CD1c-positive myeloid dendritic cell (primary cell): Measurements from ENCODE around the gene BOC.

ENCODE experiments used
- DNase-seq: peaks from one replicate; pipeline ENCODE4 v3.0.0-alpha.2; 2016; ENCODE audit errors: extremely low spot score

The BOC gene

DNA sequence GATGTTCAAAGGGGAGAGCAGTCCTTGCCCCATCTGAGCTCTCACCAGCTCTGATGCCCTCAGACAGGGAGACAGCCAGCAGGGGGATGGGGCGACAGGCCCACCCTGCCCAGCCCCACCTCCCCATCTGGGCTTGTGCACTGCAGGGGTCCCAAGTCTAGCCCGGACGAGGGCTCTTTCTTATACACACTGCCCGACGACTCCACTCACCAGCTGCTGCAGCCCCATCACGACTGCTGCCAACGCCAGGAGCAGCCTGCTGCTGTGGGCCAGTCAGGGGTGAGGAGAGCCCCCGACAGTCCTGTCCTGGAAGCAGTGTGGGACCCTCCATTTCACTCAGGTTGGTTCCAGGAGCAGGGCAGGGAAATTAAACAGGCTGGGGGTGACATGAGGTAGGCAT, 73.9 kb downstream of the BOC start:
- no peak for DNase-seq

DNA sequence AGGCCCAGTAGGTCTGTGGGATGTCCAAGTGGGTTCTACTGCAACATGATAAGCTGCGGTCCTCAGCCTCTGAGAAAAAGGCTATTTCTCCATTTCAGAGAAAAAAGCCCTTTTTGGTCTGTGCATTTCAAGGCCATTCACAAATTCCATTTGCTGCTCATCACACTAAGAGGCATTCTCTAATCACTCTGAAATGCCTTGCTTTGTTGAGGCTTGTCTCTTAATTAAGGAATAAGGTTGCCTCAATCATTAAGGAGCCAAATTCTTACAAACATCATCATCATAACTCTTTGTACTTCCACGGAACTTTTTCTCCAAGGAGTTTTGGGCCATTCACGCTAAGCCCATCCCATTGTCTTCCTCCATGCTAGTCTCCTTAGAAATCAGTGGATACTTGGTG, 74.4 kb downstream of the BOC start:
- no peak for DNase-seq

DNA sequence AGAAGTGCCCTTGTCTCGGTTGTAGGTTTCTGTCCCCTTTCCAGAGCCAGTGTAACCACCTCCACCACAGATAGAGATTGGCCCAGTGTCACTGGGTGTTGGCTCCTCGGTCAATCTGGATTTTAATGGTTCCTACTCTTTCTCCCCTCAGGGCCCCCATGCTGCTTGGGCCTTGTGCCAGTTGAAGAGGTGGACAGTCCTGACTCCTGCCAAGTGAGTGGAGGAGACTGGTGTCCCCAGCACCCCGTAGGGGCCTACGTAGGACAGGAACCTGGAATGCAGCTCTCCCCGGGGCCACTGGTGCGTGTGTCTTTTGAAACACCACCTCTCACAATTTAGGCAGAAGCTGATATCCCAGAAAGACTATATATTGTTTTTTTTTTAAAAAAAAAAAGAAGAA, 75.2 kb downstream of the BOC start:
- DNase-seq = no peak

DNA sequence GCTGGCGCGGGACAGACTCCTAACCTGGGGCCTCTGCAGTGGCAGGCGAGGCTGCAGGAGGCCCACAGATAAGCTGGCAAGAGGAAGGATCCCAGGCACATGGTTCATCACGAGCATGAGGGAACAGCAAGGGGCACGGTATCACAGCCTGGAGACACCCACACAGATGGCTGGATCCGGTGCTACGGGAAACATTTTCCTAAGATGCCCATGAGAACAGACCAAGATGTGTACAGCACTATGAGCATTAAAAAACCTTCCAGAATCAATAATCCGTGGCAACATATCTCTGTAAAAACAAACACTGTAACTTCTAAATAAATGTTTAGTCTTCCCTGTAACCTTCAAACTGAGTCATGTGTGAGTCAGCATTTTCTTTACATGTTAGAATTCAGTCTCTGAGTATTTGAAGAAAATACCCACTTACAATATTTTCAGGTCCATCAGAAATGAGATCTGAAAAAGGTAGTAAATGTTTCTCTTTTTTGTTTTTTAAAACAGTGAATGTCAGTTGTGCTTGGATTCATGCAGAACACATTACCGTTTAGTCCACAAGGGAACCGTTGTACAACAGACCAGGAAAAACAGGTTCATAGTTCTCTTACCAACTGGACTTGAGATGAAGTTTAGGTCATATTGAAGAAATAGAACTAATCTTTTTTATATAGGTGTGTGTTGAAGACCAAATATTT, 75.9 kb downstream of the BOC start:
- peak; percentile 27 for DNase-seq

DNA sequence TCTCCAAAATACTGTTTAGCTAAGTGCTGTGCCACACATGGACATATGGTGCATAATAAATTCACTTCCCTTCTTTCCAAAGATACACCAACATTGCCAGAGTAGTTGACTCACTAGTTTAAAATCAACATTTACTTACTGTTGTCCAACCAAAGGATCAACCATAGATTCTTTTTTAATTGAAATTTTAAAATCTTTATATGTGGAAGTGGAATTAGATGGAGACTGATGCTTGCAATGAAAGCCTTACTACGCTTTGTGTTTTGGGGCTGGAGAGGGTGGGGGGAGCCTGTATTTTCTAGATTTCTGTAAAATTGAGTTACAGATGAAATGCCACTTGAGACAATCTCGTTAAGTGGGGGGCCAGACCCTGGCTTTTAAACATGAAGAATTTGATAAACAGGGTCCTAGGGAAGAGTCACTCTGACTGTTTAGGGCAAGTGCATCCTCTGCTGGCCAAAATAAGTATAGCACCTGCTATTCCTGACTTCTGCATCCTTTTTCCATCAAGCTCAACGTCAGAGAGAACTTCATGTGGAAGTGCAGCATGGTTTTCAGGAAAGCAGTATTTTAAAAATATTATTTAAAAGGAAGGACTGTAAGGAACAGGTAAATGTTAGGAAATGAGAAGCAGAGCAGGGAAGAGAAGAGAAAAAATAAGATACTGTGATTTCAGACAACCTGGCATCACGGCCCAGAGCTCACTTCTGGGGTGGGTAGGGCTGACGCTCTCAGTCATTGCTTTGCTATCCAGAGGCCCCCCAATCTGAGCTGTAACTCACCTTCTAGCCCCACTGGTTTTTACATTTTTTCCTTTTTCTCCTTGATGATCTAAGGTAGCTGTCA, 76.7 kb downstream of the BOC start:
- DNase-seq = peak; percentile 67

DNA sequence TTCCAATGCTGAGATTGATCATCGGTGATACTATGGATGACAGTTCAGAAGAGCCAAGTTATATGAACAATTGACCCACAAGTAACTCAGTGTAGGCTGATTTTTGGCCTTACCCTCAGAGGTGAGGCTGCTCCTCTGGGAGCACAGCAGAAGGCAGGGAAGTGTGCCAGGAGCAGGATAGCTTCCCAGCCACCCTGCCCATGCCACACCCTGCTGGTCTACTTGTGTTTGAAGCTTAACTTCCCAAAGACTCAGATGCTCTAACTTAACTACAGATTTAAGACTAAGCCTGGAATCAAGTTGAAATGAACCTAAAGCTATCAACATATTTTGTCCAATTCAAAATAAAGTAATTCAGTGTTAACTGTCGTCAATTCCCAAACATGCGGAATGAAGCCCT, 77.5 kb downstream of the BOC start:
- no peak for DNase-seq

DNA sequence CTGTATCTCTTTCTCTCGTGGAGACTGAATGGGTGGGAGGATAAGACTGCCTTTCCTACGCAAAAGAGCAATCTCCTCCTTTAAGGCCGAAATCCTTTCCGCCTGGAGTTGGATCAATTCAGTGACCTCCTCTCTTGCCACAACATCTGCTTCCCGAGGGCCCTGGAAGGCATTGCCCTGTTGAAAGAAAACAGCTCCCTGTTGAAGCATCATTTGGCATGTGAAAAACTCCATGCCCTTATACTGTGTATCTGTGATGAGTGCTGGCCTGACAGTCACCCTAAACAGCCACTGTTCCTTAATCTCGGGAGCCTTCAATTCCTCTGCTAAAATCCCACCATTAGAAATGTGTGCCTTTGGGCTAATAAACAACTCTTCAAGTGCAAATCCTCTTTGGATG, 80.2 kb downstream of the BOC start:
- DNase-seq = no peak

DNA sequence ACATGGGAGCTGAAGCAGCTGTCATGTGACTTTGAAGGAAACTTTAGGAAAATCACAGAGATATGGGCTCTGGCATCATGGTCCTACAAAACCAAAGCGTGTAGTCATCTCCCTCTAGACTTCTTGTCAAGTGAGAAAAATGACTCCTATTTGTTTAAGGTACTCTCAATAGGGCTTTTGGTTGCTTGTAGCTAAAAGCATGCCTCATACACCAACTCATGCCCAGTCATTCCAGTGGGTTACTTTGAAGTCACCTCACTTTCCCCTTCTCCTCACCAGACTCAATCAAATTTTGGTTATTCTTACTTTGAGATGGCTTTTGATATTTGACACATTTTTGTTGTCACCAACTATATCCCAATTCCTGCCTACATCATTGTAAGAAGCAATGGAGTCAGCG, 81.6 kb downstream of the BOC start:
- no peak for DNase-seq

DNA sequence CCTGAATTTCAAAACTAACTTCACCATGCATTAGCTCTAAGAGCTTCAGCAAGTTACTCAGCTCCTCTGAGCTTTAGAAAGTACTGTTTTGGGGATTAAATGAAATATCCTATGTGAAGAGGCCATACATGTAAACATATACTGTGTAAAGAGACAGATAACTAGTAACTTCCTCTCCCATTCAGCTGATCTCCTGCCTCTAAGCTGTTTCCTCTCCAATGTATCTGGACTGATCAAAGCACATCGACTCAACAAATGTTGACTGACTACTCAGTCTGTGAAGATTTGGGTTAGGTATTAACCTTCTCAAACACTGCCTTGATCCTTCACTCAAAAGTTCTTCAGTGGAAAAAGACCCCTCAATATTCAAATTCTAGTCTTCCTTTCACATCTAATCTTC, 82.0 kb downstream of the BOC start:
- no peak for DNase-seq

DNA sequence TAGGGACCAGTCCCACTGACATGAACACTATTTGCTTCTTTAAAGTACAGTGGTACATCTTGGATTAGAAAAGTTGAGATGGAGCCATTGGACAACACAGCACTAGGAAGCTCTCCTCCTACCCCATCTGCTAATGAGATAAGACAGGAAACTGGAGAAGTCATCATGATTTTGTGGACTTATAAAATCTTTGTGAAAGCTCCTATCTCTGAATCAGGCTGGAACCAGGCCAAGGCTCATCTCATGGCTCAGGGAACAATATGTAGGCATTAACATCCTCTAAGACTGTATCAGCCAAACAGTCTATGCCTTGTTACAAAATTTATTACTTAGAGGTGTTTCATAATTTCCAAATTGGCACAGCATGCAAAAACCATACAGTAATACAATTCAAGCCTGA, 84.1 kb downstream of the BOC start:
- no peak for DNase-seq

DNA sequence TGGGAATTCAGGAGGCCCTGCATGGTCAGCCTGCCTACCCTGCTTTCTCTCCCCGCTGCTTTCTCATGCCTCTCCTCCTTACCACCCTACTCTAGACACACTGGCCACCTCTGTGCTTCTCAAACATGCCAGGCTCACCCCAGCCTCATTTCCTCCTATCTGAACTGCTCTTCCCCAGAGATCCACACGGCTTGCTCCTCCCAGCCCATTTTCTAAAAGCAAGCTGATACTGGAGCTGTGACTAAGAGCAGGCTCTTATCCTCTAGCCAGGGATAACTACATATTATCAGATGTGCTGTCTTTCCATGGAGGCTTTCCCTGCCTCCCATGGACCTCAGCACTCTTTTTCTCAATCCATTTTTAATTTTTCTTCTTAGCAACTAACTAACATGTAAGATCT, 85.9 kb downstream of the BOC start:
- DNase-seq = no peak

DNA sequence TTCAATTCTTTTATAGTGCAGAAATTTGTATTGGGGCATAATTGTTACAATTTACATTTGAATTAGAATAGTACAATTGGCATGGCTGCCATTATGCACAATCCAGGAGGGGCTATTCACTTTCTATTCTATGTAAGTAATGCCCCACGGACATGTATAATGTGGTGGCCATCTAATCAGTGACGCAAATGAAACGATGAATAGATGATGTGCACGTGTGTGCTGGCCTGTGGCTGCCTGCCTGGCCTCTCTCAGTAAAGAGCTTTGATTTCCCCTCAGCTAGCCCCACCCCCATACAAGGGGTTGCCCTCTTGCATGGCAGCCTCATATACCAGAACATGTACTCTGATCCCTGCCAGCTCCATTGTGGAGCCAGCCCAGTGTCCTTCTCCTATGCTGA, 86.5 kb downstream of the BOC start:
- no peak for DNase-seq

DNA sequence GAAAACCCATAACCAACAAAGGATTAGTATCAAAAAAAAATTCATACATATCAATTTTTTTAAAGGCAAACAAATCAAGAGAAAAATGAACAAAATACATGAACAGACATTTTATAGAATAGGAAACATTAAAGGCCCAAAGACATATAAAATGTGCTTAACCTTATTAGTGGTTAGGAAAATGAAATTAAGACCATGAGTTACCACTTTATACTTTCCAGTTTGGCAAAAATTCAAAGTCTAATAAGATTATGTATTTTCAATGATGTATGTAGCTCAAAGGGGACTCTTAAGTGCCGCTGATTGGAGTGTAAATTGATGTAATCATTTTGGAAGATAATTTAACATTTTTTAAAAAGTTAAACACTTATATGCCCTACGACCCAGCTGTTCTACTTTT, 89.2 kb downstream of the BOC start:
- no peak for DNase-seq

DNA sequence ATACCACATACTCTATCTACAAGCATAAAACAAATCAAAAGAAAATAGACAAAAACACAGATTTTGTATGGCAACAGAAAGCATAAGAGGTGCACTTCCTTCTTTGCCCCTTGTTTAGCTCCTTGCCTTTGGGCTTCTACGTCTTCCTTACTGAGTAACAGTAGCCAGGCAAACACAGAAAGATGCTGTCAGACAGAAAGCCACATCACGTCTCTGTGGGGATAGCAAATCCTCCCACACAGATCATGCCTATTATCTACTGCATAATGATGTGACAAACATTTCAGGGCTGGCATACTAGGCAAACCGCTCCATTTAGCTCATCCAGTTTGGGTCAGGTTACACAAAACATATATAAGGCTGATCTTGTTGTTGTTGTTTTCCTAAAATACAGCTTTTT, 92.7 kb downstream of the BOC start:
- DNase-seq = no peak

DNA sequence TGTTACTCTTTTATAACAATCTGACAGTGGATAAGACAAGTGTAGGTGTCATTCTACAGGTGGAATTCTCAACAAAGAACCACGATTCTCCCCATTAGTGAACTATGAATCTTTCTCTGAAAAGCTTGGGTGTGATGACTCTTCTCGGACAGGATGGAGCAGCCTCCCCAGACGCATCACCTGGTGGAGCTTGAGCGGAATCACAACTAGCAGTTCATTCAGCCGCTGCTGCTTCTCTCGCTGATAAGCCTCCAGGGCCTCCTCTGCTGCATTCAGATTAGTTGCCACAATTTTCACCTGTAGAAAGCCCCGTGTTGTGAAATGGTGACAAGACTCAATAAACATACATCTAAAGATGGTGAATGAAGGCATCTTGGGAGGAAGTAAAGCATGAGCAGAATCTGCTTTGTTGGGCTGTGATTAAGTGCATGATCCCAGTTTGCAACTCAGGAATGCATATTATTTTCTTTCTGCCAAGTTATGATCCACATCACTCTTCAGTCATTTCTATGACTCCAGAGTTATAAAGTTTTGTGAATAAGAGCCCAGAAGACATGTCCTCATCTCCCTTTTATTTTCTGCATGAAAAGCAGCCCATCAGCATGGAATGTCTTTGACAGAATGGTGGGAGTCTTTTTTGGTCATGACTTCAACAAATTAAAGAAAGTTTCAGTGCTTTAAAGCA, 93.6 kb downstream of the BOC start:
- DNase-seq = no peak

DNA sequence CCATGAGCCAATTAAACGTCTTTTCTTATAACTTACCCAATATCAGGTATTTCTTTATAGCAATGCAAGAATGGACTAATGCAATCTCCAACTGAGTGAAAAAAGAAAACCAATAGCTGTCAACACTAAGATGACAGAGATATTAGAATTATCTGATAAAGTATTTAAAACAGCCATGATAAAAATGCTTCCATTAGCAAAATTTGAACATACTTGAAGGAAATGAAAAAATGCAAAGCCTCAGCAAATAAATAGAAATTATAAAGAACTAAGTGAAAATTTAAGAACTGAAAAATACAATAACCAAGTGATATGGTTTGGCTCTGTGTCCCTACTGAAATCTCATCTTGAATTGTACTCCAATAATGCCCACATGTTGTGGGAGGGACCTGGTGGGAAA, 99.6 kb downstream of the BOC start:
- no peak for DNase-seq

DNA sequence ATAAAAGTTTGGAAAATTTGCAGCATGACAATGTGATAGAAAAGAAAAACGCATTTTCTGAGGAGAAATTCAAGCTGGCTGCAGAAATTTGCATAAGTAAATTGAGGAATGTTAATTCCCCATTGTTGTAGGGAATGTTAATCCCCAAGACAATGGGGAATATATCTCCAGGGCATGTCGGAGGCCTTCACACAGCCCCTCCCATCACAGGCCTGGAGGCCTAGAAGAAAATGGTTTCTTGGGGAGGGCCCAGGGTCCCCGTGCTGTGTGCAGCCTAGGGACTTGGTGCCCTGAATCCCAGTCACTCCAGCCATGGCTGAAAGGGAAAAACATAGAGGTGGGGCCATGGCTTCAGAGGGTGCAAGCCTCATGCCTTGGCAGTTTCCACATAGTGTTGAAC, 101.1 kb downstream of the BOC start:
- DNase-seq = no peak

DNA sequence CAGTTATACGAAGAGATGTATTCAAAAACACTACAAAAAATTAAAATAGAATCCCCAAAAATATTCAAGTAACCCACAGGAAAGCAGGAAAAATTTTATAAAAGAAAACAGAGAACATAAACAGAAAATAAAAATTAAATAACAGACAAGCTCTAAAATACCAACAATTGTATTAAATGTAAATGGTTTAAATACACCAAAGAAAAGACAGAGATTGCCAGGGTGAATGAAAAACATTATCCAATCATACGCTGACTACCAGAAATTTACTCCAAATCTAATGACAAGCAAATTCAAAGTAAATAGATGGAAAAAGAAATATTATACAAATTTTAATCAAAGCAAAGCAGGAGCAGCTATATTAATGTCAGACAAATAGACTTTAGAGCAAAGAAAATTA, 103.6 kb downstream of the BOC start:
- DNase-seq = no peak

DNA sequence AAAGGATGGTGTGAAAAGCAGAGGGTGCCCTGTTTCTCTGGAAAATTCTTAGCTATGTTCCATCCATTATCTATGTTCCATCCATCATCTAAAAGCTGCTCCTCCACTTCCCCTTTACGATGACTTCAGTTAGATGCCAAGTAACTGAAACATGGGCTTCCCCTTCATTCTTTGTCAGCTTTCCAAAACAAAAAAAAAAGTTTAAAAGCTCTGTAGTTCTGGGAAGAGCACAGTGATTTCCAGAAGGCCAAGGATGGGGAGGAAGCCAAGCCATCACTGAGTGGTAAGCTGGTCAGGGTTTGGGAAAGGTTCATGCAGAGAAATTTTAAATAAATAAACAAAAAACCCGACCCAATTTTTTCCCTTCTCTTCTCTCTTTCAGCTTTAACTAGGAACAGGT, 118.4 kb downstream of the BOC start:
- DNase-seq = no peak

DNA sequence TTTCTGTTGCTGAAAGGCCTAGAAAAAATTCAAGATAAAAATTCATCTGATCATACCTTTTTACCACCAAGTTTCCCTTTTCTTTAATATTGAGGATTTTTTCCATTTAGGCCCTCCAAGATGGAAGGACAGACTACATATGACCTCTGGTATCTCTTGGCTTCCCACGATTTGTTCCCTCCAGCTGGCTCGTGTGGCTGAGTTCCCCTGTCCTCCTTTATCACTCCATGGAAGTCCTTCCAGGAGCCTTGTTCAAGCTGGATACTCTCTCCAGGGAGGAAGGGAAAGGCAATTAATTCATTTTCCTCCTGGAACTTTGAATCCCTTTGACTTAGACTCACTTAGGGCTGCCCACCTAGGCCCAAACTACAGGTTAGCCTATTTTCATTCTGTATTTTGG, 119.4 kb downstream of the BOC start:
- no peak for DNase-seq

DNA sequence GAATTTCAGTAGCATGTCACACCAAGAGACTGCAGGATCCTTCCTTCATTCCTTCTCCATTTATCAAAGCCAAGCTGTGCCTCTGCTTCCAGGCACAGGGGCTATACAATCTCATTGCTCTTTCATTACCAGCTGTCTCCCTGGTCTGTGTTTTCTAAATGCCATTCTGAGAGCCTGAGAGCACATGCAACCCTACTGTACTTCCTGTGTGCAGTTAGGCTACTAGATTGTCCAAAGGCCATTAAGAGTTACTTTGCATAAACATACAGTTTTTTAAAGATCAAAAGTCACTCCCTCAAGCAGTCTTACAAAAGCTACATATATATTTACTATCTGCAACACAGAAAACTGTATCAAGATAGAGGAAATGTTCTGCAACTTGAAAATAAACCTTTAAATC, 119.8 kb downstream of the BOC start:
- no peak for DNase-seq
